ENCODE results near the gene PAQR9. TPM values are rescaled to one million over a fixed set of nuclear protein-coding genes. Genes with fewer than 3 reads are reported as not detected.

The PAQR9 gene
- total and polyA plus RNA-seq, 9 donors = 0.04 to 0.08 (median 0.07) TPM; not detected in 6

DNA sequence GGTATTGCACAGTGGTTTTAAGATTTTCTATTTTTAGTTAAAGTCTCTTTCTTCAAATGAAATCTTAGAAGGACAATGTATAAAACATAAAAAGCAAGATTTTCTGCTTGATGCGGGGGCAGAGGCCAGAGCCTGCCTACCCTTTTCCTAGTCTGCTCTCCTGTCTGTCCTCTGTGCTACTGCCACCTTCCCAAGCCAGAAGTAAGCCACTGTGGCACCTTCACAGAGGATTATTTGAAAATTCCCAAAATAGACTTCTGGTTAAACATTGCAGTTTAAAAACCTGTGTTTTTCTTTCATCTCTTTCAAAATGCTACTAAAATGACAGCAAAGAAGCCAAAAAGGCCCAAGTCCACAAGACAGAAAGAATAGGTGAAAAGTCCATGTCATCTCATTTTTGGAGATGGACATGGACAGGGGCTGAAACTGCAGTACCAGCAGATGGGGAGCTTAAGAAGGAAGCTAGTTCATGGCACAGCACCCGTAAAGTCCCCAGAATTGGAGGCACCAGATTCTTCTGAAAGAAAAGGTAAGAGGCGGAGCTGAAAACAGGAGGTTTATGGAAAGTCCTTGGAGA, 37.0 kb downstream of the PAQR9 start:
- Histone ChIP-seq H3K27ac (no peak overlapping the region), H3K36me3 (no peaks in the 10 kb centered on the region), H3K4me1 (ENCODE audit: insufficient read depth) (no peaks in the 10 kb centered on the region), H3K9me3 (no peaks in the 10 kb centered on the region), H3K27me3 (no peaks in the 10 kb centered on the region), H3K4me3 (no peak overlapping the region)
- intact Hi-C loops (cut with DNase I) = no loop called here
- 93 to 95% (median 94%) methylated on average over 3 of the region's 3 CpGs for WGBS, 3 donors
- TF ChIP-seq EP300 (IDR thresholded peaks at IDR 0.05) = no peak
- TF ChIP-seq, protein P1, sequence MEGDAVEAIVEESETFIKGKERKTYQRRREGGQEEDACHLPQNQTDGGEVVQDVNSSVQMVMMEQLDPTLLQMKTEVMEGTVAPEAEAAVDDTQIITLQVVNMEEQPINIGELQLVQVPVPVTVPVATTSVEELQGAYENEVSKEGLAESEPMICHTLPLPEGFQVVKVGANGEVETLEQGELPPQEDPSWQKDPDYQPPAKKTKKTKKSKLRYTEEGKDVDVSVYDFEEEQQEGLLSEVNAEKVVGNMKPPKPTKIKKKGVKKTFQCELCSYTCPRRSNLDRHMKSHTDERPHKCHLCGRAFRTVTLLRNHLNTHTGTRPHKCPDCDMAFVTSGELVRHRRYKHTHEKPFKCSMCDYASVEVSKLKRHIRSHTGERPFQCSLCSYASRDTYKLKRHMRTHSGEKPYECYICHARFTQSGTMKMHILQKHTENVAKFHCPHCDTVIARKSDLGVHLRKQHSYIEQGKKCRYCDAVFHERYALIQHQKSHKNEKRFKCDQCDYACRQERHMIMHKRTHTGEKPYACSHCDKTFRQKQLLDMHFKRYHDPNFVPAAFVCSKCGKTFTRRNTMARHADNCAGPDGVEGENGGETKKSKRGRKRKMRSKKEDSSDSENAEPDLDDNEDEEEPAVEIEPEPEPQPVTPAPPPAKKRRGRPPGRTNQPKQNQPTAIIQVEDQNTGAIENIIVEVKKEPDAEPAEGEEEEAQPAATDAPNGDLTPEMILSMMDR (IDR thresholded peaks at IDR 0.05) = no peak
- no peak for TF ChIP-seq POLR2A (IDR thresholded peaks at IDR 0.05)
- DNase-seq = no peak

DNA sequence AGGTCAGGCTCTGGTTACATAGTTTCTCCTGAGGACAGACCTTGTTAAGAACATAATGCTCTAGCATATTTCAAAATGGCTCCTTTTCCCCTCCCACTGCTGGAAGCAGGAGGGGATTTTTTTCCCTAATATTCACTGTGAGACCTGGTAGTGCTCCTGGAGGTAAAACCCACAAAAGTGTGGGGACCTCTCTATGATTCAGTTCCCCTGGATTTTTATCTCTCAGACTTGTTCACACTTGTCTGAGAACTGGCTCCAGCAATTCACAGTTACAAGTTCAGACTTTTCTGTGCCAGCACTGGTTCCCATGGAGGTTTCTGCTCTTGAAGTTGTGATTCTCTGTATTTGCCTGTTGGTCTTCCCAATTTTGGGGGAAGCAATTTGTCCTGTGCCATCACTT, 38.3 kb downstream of the PAQR9 start:
- Histone ChIP-seq H3K4me3 (no peak overlapping the region), H3K27me3 (no peaks in the 10 kb centered on the region), H3K36me3 (no peaks in the 10 kb centered on the region), H3K27ac (no peak overlapping the region), H3K9me3 (no peaks in the 10 kb centered on the region), H3K4me1 (ENCODE audit: insufficient read depth) (no peaks in the 10 kb centered on the region)
- intact Hi-C loops (cut with DNase I) = no loop called here
- no peak for DNase-seq
- TF ChIP-seq, protein P1 (IDR thresholded peaks at IDR 0.05) = no peak
- TF ChIP-seq POLR2A (IDR thresholded peaks at IDR 0.05) = no peak
- TF ChIP-seq EP300 (IDR thresholded peaks at IDR 0.05) = no peak

DNA sequence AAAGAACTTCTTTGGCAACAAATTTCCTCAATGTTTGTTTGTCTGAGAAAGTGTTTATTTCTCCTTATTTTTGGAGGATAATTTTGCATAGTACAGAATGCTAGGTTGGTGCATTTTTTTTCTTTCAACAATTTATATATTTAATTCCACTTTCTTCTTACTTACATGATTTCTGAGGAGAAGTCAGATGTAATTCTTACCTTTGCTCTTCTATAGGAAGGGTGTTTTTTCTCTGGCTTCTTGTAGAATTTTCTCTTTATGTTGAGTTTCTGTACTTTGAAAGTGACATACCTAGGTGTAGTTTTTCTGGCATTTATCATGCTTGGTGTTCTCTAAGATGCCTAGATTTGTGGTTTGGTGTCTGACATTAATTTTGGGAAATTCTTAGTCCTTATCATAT, 39.8 kb downstream of the PAQR9 start:
- Histone ChIP-seq H3K27me3 (no peaks in the 10 kb centered on the region), H3K4me1 (ENCODE audit: insufficient read depth) (no peaks in the 10 kb centered on the region), H3K9me3 (no peaks in the 10 kb centered on the region), H3K27ac (no peak overlapping the region), H3K36me3 (no peaks in the 10 kb centered on the region), H3K4me3 (no peak overlapping the region)
- no peak for DNase-seq
- intact Hi-C loops (cut with DNase I) = no loop called here
- TF ChIP-seq, protein P1 (IDR thresholded peaks at IDR 0.05) = no peak
- TF ChIP-seq POLR2A (IDR thresholded peaks at IDR 0.05) = no peak

DNA sequence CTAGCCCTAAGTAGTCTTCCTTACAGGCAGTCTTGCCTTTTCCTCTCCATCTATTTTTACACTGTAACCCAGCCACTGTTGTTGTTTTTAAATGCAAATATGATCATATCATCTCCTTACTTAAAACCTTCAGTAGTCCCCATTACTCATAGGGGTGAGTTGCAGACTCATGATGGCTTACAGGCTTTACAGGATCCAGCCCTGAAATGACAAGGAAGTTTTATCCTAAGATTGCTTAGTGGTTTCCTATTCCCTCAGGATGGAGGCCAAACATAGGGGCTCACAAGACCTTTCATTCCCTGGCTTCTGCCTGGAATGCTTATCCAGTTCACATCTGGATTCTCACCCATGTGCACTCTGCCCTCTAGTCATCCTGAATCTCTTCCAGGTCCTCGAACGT, 46.9 kb downstream of the PAQR9 start:
- no peaks in the 10 kb centered on the region for H3K27me3 ChIP-seq
- intact Hi-C loops (cut with DNase I) = no loop called here
- no peaks in the 10 kb centered on the region for H3K4me1 ChIP-seq (ENCODE audit: insufficient read depth)
- DNase-seq = no peak
- 73 to 84% (median 84%) methylated on average over 2 of the region's 2 CpGs for WGBS, 3 donors
- H3K4me3 ChIP-seq = no peak overlapping the region
- H3K9me3 ChIP-seq = no peaks in the 10 kb centered on the region
- no peak for TF ChIP-seq EP300 (IDR thresholded peaks at IDR 0.05)
- TF ChIP-seq POLR2A (IDR thresholded peaks at IDR 0.05) = no peak
- TF ChIP-seq, protein P1 (IDR thresholded peaks at IDR 0.05) = no peak
- no peaks in the 10 kb centered on the region for H3K36me3 ChIP-seq
- no peak overlapping the region for H3K27ac ChIP-seq
